Activated CD4-positive, CD25-positive, alpha-beta regulatory T cell treated with anti-CD3 and anti-CD28 coated beads, Interleukin-2, amount 50 U/mL, for 24 hours (primary cell): ENCODE data around the gene MBNL2.

ENCODE experiments used
- ATAC-seq, 2 donors: fragments of 150-1000 bp; cut with Tn5 transposase; one replicate each; pipeline ENCODE4 v1.10.0; 2021; ENCODE audit warnings: mild to moderate bottlenecking in 1 of 2, moderate library complexity in 1 of 2

Gene MBNL2

GRCh38 chr13:97429681-97430081 is 207.5 kb downstream of the MBNL2 start:
- no peak for ATAC-seq

GRCh38 chr13:97430296-97430695 is 208.2 kb downstream of the MBNL2 start:
- ATAC-seq = no peak

- ATAC-seq = no peak
Observed at GRCh38 chr13:97431171-97431764, 209.1 kb downstream of the MBNL2 start.

GRCh38 chr13:97432232-97432916 is 210.2 kb downstream of the MBNL2 start:
- ATAC-seq = no peak

GRCh38 chr13:97432917-97433726 is 211.0 kb downstream of the MBNL2 start:
- ATAC-seq = peak; percentile 85 to 88

GRCh38 chr13:97433727-97434396 is 211.7 kb downstream of the MBNL2 start, which contains the start of gene RAP2A:
Gene RAP2A, plus strand, starts transcription at chr13:97434169. Its CDS starts 302 bp downstream, at chr13:97434471.
- ATAC-seq = peak; percentile 58 to 66

GRCh38 chr13:97434397-97435201 is 212.5 kb downstream of the MBNL2 start:
- no peak for ATAC-seq

- ATAC-seq = no peak
Observed at GRCh38 chr13:97435323-97435722, 213.2 kb downstream of the MBNL2 start.

- ATAC-seq = peak in 1 of 2 donors; percentile 4
Observed at GRCh38 chr13:97435794-97436193, 213.7 kb downstream of the MBNL2 start.

GRCh38 chr13:97436845-97437244 is 214.7 kb downstream of the MBNL2 start:
- ATAC-seq = no peak

- ATAC-seq = no peak
Observed at GRCh38 chr13:97437729-97438128, 215.6 kb downstream of the MBNL2 start.

- ATAC-seq = no peak
Observed at GRCh38 chr13:97438856-97439595, 216.9 kb downstream of the MBNL2 start.

- ATAC-seq = no peak
Observed at GRCh38 chr13:97440598-97441170, 218.6 kb downstream of the MBNL2 start.

- ATAC-seq = no peak
Observed at GRCh38 chr13:97441368-97441767, 219.2 kb downstream of the MBNL2 start.
